ENCODE measurements around the gene PCDHGB7.

DNA sequence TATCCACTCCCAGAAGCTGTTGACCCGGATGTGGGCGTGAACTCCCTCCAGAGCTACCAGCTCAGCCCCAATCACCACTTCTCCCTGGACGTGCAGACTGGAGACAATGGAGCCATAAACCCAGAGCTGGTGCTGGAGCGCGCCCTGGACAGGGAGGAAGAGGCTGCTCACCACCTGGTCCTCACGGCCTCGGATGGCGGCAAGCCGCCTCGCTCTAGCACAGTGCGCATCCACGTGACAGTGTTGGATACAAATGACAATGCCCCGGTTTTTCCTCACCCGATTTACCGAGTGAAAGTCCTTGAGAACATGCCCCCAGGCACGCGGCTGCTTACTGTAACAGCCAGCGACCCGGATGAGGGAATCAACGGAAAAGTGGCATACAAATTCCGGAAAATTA is 24.2 kb upstream of the PCDHGB7 start:
- TF ChIP-seq, protein P1, sequence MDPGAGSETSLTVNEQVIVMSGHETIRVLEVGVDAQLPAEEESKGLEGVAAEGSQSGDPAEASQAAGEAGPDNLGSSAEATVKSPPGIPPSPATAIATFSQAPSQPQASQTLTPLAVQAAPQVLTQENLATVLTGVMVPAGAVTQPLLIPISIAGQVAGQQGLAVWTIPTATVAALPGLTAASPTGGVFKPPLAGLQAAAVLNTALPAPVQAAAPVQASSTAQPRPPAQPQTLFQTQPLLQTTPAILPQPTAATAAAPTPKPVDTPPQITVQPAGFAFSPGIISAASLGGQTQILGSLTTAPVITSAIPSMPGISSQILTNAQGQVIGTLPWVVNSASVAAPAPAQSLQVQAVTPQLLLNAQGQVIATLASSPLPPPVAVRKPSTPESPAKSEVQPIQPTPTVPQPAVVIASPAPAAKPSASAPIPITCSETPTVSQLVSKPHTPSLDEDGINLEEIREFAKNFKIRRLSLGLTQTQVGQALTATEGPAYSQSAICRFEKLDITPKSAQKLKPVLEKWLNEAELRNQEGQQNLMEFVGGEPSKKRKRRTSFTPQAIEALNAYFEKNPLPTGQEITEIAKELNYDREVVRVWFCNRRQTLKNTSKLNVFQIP (CRISPR knock-in tag; IDR thresholded peaks at IDR 0.05; ENCODE audit: borderline replicate concordance, low read depth), result no peak
- TF ChIP-seq, protein P2, sequence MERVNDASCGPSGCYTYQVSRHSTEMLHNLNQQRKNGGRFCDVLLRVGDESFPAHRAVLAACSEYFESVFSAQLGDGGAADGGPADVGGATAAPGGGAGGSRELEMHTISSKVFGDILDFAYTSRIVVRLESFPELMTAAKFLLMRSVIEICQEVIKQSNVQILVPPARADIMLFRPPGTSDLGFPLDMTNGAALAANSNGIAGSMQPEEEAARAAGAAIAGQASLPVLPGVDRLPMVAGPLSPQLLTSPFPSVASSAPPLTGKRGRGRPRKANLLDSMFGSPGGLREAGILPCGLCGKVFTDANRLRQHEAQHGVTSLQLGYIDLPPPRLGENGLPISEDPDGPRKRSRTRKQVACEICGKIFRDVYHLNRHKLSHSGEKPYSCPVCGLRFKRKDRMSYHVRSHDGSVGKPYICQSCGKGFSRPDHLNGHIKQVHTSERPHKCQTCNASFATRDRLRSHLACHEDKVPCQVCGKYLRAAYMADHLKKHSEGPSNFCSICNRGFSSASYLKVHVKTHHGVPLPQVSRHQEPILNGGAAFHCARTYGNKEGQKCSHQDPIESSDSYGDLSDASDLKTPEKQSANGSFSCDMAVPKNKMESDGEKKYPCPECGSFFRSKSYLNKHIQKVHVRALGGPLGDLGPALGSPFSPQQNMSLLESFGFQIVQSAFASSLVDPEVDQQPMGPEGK (CRISPR knock-in tag; IDR thresholded peaks at IDR 0.05; ENCODE audit: borderline replicate concordance), result no peak
